GM23338 (cell line): ENCODE results near the gene HNRNPF. TPM values are rescaled to one million over a fixed set of nuclear protein-coding genes. Genes with fewer than 3 reads are reported as not detected.

Source experiments
- ATAC-seq: fragments of 200-7000 bp; cut with Tn5 transposase; 3 replicates; pipeline ENCODE4 v1.9.1; 2020
- DNase-seq: peaks from one replicate; pipeline ENCODE4 v3.0.0-alpha.2; 2015; ENCODE audit warnings: low spot score
- H2AFZ ChIP-seq: fragments of 200-600 bp; sonication (generic); 2 replicates; pipeline ENCODE4 v1.8.0; 2016; ENCODE audit warnings: antibody characterized with exemption, mild to moderate bottlenecking, moderate library complexity
- H3F3A ChIP-seq: fragments of 200-600 bp; sonication (generic); replicated peaks from 2 replicates; pipeline ENCODE4 v1.8.0; 2017; ENCODE audit warnings: antibody characterized with exemption, mixed run types, low read depth
- H3K27ac ChIP-seq: fragments of 200-600 bp; sonication (generic); 2 replicates; pipeline ENCODE4 v1.6.1; 2016; ENCODE audit warnings: low read depth
- H3K27me3 ChIP-seq: fragments of 200-600 bp; sonication (generic); 2 replicates; pipeline ENCODE4 v1.8.0; 2016; ENCODE audit warnings: mild to moderate bottlenecking, mixed run types, moderate library complexity; ENCODE audit not compliant: insufficient read depth
- H3K36me3 ChIP-seq: fragments of 200-600 bp; sonication (generic); 2 replicates; pipeline ENCODE4 v1.8.0; 2016; ENCODE audit warnings: mild to moderate bottlenecking; ENCODE audit not compliant: insufficient read depth
- H3K4me1 ChIP-seq: fragments of 200-600 bp; sonication (generic); 2 replicates; pipeline ENCODE4 v1.8.0; 2016; ENCODE audit warnings: mild to moderate bottlenecking, moderate library complexity; ENCODE audit not compliant: insufficient read depth
- H3K4me2 ChIP-seq: fragments of 200-600 bp; sonication (generic); 2 replicates; pipeline ENCODE4 v1.7.1; 2017; ENCODE audit warnings: mixed run types
- H3K4me3 ChIP-seq: fragments of 200-600 bp; sonication (generic); 2 replicates; pipeline ENCODE4 v1.6.1; 2016; ENCODE audit warnings: mixed run types
- H3K79me2 ChIP-seq: fragments of 200-600 bp; sonication (generic); replicated peaks from 2 replicates; pipeline ENCODE4 v1.8.0; 2017; ENCODE audit warnings: mild to moderate bottlenecking; ENCODE audit not compliant: insufficient read depth
- H3K9me2 ChIP-seq: fragments of 200-600 bp; sonication (generic); 2 replicates; pipeline ENCODE4 v1.8.0; 2017; ENCODE audit not compliant: insufficient read depth
- H4K20me1 ChIP-seq: fragments of 200-600 bp; sonication (generic); replicated peaks from 2 replicates; pipeline ENCODE4 v1.8.0; 2017; ENCODE audit warnings: mild to moderate bottlenecking; ENCODE audit not compliant: insufficient read depth
- H3K27ac Mint-ChIP-seq: 2 replicates; pipeline ENCODE4 v1.8.0; 2020; ENCODE audit warnings: inconsistent platforms, mild to moderate bottlenecking, moderate library complexity, mixed read lengths
- H3K27me3 Mint-ChIP-seq: 3 replicates; pipeline ENCODE4 v1.8.0; 2022; ENCODE audit warnings: low read depth, mild to moderate bottlenecking, moderate library complexity, mixed read lengths, inconsistent platforms; ENCODE audit not compliant: insufficient read depth, poor library complexity
- H3K36me3 Mint-ChIP-seq: 3 replicates; pipeline ENCODE4 v1.8.0; 2021; ENCODE audit warnings: low read depth, mild to moderate bottlenecking, inconsistent platforms, moderate library complexity, mixed read lengths
- H3K4me1 Mint-ChIP-seq: 3 replicates; pipeline ENCODE4 v1.8.0; 2020; ENCODE audit warnings: mild to moderate bottlenecking, inconsistent platforms, mixed read lengths
- H3K4me3 Mint-ChIP-seq: 3 replicates; pipeline ENCODE4 v1.8.0; 2021; ENCODE audit warnings: moderate library complexity, mild to moderate bottlenecking, inconsistent platforms, mixed read lengths
- H3K9me3 Mint-ChIP-seq: 3 replicates; pipeline ENCODE4 v1.8.0; 2020; ENCODE audit warnings: moderate library complexity, mild to moderate bottlenecking, inconsistent platforms, mixed read lengths
- CREB1 ChIP-seq: fragments of 250-450 bp; sonication (Bioruptor Pico); IDR thresholded peaks from 2 replicates; pipeline ENCODE4 v1.5.0; 2020; ENCODE audit warnings: low read depth, mild to moderate bottlenecking, moderate library complexity
- EZH2 ChIP-seq: fragments of 200-600 bp; sonication (generic); IDR thresholded peaks from one replicate; pipeline ENCODE4 v1.8.0; 2017; ENCODE audit warnings: antibody characterized with exemption, mild to moderate bottlenecking, low read depth; ENCODE audit not compliant: unreplicated experiment
- EZH2phosphoT487 ChIP-seq: fragments of 200-600 bp; sonication (generic); IDR thresholded peaks from one replicate; pipeline ENCODE4 v1.8.1; 2018; ENCODE audit warnings: antibody characterized with exemption; ENCODE audit not compliant: unreplicated experiment
- JUNB ChIP-seq: IDR thresholded peaks from one replicate; pipeline ENCODE4 v1.6.1; 2016; ENCODE audit warnings: antibody characterized with exemption; ENCODE audit not compliant: unreplicated experiment
- STAT1 ChIP-seq: IDR thresholded peaks from one replicate; pipeline ENCODE4 v1.6.1; 2016; ENCODE audit warnings: antibody characterized with exemption; ENCODE audit not compliant: unreplicated experiment
- ZNF114 ChIP-seq: fragments of 250-450 bp; sonication (Bioruptor Pico); IDR thresholded peaks from 2 replicates; pipeline ENCODE4 v1.5.0; 2020; ENCODE audit warnings: mild to moderate bottlenecking, moderate library complexity
- polyA plus RNA-seq: library from polyadenylated mRNA; unstranded; fragments of >200 nt; fragmentation: Nextera tagmentation; extraction: Ambion mirVana; gene quantifications from 2 replicates; pipeline ENCODE4 v1.2.1, GENCODE V29; 2016
- total RNA-seq: library from RNA; depleted of rRNA; stranded (reverse); fragments of >200 nt; shearing (Covaris generic); gene quantifications from 2 replicates; pipeline ENCODE4 v1.2.3, GENCODE V29; 2014
- TF ChIP-seq, protein P1 (sequence below): IDR thresholded peaks from 2 replicates; pipeline ENCODE4 v1.6.1; 2016; ENCODE audit warnings: antibody characterized with exemption
- TF ChIP-seq, protein P2 (sequence below): IDR thresholded peaks from one replicate; pipeline ENCODE4 v1.6.1; 2018; ENCODE audit warnings: antibody characterized with exemption; ENCODE audit not compliant: unreplicated experiment
- TF ChIP-seq, protein P3 (sequence below), 2 experiments: fragments of 200-600 bp in 1 of 2; sonication (generic) in 1 of 2; conservative IDR thresholded peaks; 2 replicates each; pipeline versions ENCODE4 v1.5.1 to v1.6.1; 2016 to 2017; ENCODE audit warnings: antibody characterized with exemption in 2 of 2, low read depth in 2 of 2, mild to moderate bottlenecking in 2 of 2, moderate library complexity in 1 of 2

Gene HNRNPF
- total and polyA plus RNA-seq, 2 experiments from 2014 or later, result 210 to 378 TPM

DNA sequence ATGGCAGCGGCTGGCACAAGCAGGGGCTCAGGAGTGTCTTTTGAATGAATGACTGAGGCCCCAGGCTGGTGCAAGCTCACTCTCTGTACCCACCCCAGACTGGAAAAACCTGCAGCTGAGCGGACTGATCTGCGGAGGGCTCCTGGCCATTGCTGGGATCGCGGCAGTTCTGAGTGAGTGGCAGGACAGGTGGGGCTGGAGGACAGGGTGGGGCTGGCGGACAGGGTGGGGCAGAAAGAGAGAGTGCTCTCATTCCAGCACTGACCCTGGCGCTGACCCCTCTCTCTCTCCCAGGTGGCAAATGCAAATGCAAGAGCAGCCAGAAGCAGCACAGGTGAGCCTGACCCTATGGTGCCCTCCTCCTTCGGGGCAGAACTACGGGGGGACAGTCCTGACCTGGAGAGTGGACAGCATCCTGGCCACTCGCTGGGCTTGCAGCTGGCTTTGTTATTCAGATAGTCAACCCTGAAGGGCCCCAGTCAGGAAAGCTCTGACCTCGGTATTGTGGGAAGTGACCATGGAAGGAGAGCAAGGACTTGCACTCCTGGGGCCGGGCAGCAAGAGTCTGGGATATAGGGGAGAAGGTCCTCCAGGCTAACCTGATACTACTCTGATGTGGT lies 33.5 kb downstream of the HNRNPF start (continued):
- TF ChIP-seq, protein P1, sequence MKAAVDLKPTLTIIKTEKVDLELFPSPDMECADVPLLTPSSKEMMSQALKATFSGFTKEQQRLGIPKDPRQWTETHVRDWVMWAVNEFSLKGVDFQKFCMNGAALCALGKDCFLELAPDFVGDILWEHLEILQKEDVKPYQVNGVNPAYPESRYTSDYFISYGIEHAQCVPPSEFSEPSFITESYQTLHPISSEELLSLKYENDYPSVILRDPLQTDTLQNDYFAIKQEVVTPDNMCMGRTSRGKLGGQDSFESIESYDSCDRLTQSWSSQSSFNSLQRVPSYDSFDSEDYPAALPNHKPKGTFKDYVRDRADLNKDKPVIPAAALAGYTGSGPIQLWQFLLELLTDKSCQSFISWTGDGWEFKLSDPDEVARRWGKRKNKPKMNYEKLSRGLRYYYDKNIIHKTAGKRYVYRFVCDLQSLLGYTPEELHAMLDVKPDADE, result no peak
- TF ChIP-seq CREB1 (CRISPR knock-in tag) (no peak), ZNF114 (CRISPR knock-in tag) (no peak), EZH2phosphoT487 (no peak), EZH2 (no peak)
- TF ChIP-seq, protein P2, sequence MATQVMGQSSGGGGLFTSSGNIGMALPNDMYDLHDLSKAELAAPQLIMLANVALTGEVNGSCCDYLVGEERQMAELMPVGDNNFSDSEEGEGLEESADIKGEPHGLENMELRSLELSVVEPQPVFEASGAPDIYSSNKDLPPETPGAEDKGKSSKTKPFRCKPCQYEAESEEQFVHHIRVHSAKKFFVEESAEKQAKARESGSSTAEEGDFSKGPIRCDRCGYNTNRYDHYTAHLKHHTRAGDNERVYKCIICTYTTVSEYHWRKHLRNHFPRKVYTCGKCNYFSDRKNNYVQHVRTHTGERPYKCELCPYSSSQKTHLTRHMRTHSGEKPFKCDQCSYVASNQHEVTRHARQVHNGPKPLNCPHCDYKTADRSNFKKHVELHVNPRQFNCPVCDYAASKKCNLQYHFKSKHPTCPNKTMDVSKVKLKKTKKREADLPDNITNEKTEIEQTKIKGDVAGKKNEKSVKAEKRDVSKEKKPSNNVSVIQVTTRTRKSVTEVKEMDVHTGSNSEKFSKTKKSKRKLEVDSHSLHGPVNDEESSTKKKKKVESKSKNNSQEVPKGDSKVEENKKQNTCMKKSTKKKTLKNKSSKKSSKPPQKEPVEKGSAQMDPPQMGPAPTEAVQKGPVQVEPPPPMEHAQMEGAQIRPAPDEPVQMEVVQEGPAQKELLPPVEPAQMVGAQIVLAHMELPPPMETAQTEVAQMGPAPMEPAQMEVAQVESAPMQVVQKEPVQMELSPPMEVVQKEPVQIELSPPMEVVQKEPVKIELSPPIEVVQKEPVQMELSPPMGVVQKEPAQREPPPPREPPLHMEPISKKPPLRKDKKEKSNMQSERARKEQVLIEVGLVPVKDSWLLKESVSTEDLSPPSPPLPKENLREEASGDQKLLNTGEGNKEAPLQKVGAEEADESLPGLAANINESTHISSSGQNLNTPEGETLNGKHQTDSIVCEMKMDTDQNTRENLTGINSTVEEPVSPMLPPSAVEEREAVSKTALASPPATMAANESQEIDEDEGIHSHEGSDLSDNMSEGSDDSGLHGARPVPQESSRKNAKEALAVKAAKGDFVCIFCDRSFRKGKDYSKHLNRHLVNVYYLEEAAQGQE, result no peak
- TF ChIP-seq, protein P3, sequence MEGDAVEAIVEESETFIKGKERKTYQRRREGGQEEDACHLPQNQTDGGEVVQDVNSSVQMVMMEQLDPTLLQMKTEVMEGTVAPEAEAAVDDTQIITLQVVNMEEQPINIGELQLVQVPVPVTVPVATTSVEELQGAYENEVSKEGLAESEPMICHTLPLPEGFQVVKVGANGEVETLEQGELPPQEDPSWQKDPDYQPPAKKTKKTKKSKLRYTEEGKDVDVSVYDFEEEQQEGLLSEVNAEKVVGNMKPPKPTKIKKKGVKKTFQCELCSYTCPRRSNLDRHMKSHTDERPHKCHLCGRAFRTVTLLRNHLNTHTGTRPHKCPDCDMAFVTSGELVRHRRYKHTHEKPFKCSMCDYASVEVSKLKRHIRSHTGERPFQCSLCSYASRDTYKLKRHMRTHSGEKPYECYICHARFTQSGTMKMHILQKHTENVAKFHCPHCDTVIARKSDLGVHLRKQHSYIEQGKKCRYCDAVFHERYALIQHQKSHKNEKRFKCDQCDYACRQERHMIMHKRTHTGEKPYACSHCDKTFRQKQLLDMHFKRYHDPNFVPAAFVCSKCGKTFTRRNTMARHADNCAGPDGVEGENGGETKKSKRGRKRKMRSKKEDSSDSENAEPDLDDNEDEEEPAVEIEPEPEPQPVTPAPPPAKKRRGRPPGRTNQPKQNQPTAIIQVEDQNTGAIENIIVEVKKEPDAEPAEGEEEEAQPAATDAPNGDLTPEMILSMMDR (conservative IDR thresholded peaks at IDR 0.05; ENCODE audit: low read depth in 2 of 2), result no peak

DNA sequence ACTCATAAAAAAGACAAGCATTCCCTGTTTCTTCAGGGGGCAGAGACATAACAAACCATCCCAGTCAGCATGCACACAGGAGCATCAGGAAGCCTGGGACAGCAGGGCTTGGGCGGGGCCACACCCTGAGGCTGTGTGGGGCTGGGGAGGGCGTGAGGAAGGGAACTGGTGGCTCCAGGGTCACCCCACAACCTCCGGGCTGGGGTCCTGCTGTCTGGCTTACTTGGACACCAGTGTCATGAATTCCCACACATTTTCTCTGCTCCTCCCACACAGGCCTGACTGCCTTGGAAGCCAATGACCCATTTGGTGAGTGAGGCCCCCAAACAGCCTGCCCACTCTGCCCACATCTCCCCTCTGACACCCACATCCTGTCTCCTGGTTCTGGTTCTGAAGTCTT lies 34.8 kb downstream of the HNRNPF start:
- no peaks in the 10 kb centered on the region for H3K27me3 ChIP-seq
- no peaks in the 10 kb centered on the region for H3F3A ChIP-seq
- Mint-ChIP-seq H3K27me3 (peaks cover 18% of the 10 kb centered on the region), H3K9me3 (no peaks in the 10 kb centered on the region), H3K4me3 (no peak overlapping the region), H3K4me1 (peaks cover 31% of the 10 kb centered on the region), H3K36me3 (no peaks in the 10 kb centered on the region), H3K27ac (no peak overlapping the region)
- H4K20me1 ChIP-seq, result no peaks in the 10 kb centered on the region
- DNase-seq (no peak), ATAC-seq (no peak)
- no peak overlapping the region for H3K4me3 ChIP-seq
- H3K9me2 ChIP-seq, result no peaks in the 10 kb centered on the region
- no peaks in the 10 kb centered on the region for H3K36me3 ChIP-seq
- no peak overlapping the region for H3K27ac ChIP-seq
- H3K4me2 ChIP-seq, result no peak overlapping the region
- no peaks in the 10 kb centered on the region for H3K79me2 ChIP-seq
- H2AFZ ChIP-seq, result no peak overlapping the region
- no peaks in the 10 kb centered on the region; the same call in 1 of the 2 replicates for H3K4me1 ChIP-seq
- no peak for TF ChIP-seq JUNB
- TF ChIP-seq, protein P3 (conservative IDR thresholded peaks at IDR 0.05; ENCODE audit: low read depth in 2 of 2), result no peak
- TF ChIP-seq STAT1, result no peak
- TF ChIP-seq, protein P1, result no peak
- TF ChIP-seq CREB1 (CRISPR knock-in tag), result no peak
- no peak for TF ChIP-seq ZNF114 (CRISPR knock-in tag)
- TF ChIP-seq EZH2, result no peak
